GM19023 (cell line): Measurements from ENCODE around the gene BTBD10.
A peak's percentile ranks its signal among the peaks of the same experiment; 100 is the strongest.

ENCODE experiments used
- ATAC-seq: cut with Tn5 transposase; IDR thresholded peaks from one replicate; pipeline ENCODE4 v1.9.1; 2021; ENCODE audit warnings: mild to moderate bottlenecking, moderate library complexity; ENCODE audit not compliant: unreplicated experiment

The BTBD10 gene

DNA sequence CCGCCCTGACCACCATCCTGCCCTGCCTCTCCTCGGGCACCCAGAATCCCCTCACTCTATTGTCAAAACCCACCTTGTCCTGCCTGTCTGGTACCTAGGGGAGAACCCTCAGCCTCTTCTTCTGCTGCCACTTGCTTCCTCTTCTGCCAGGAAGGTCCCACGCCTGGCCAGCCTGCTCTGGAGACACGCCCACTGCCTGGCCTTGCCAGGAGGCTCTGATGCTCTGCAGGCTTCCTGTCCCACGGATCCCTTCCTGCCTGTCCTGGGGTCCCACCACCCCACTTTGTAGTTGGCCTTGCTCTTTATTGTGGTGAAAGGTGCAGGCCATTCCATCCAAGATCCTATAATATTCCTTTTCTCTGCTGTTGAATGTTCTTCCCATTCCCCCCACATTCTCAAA, 122.0 kb downstream of the BTBD10 start:
- no peak for ATAC-seq

DNA sequence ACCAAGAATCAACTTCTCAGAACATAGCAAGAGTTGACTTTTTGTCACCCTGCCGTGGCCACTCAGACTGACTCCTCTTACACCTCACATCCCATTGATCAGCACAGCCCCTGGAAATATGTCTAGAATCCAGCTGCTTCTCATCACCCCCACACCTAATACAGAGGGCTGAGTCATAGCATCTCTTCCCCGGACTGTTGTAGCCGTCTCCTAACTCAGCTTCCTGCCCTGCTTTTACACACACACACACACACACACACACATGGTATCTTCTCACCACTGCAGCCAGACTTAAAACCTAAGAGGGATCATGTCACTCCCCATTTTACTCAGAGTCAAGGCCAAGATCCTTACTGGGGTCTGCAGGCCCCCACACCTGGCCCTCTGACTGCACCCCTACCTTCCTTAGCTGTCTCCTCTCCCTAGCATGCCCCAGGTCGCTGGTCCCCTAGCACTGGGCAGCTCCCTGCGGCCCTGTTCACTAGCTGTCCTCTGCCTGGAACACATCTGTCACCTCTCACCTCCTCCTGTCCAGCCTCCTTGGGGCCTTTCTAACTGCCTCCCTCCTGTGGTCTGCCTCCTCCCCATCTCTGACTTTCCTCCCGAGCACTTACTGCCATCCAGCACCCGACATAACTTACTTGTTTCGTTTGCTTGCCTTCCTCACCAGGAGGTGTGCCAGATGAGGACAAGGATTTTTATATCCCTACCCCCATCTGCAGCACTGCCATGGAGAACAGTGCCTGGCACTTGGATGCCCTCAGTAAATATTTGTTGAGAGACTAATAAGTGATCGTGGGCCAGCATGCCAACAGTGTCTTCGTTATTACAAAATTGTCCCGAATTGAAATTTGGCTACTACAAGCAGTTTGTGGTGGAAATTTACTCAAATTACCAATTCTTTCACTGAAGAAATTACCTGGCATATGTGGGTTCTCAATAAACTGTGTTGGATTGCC, 123.5 kb downstream of the BTBD10 start:
- ATAC-seq, result peak; percentile 27

DNA sequence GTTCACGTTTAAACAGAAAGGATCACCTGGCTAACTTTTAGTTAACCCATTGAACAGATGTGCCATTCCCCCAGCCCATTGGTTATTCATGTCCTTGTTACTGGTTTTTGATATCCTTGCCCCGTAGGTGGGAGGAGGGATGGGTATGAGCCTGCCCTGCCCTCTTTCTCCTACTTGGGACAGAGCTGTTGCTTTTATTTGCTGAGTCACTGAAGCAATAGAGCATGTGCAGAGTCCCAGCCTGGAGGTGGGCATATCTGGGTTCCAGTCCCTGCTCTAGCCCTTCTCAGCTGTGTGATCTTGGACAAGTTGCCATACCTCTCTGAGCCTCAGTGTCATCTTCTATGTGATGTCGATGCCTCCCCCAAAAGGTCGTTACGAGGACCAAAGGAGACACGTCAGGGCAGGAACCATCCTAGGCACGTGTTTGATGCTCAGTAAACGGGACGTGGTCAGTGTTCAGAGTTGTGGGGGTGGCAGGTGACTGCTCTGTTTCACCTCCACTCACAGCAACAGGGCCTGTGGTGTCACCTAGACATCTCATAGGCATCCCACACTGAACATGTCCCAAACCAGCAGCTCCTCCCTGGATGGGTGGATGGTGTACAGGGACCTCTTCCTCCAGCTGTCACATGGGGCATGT, 124.5 kb downstream of the BTBD10 start:
- ATAC-seq, result no peak

DNA sequence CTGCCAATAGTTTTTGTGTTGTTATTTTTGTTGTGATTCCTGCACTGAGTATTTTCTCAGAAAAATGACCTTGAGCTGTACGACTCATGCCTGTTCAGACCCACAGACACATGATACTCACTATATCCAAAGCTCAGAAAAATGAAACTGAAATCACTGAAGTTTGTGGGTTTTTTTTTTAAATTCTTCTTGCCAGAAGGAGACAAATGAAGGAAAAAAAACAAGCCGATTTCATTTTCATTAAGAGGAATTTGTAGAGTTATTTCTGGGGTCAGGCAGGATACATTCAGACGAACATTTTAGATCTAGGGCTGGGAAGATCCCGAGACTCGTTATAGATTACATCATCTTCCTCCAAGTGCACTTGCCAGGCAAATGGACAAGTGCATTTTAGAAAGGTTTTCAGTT, 125.0 kb downstream of the BTBD10 start:
- no peak for ATAC-seq
